Measurements from ENCODE around the gene AIMP1.

AIMP1 gene

GRCh38 chr4:106315968-106316772, at the start of gene AIMP1, which contains the start of gene TBCK:
AIMP1 (plus strand) TSS chr4:106316550; CDS start chr4:106325010, 8,460 bp downstream.
TBCK (minus strand) TSS chr4:106316209; CDS start chr4:106308960, 7,249 bp downstream.
- peak; percentile 89 for DNase-seq

DNA sequence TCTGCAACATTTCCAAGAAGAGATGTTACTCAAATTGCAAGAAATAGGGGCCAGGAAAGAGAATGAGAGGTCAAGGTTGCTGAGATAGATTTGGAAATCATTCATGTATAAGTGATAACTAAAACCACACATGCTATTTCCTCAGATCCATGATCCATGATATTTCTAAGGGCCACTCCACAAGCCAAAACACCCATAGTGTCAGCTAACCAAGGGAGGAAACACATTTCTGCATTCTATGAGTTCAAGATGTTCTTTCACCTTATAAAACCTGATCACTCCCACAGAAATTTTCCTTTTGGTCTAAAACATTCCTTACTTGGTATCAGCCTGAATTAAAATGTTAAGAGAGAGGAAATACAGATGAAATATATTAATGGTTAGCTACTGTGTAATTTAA, 47.6 kb upstream of the AIMP1 start:
- no peak for DNase-seq

DNA sequence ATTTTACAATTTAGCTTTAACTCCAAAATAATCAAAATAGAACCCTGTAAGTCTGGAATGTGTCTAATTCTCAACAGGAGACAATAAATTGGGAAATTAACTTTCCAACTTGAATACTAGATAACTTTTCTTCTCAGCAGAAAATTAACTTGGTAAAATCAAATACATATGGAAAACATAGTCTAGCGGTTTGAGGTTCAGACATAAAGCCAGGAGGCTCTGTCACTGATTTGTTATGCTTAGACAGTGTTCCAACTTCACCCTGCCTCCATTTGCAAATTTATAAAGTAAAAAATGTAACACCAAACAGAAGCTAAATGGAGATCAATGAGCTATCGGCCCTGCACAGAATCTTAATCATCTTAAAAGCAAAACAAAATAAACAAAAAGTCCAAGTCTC, 46.6 kb upstream of the AIMP1 start:
- no peak for DNase-seq

DNA sequence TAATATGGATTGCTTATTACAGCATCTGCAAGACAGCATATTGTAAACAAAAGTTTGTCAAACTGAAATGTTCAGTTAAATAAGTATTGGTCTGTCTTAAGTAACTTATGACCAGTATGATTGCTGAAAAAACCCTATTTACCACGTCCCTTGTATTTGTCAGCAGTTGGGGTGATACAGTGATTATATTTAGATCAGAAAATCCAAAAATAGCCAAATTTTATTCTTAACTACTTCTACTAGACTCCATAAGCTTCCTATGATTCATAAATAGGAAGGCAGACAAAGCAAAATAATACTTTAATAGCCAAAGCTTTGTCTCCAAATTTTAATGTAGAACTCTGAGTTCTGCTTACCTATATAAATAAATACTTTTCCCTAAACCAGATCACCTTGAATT, 45.6 kb upstream of the AIMP1 start:
- DNase-seq, result no peak

DNA sequence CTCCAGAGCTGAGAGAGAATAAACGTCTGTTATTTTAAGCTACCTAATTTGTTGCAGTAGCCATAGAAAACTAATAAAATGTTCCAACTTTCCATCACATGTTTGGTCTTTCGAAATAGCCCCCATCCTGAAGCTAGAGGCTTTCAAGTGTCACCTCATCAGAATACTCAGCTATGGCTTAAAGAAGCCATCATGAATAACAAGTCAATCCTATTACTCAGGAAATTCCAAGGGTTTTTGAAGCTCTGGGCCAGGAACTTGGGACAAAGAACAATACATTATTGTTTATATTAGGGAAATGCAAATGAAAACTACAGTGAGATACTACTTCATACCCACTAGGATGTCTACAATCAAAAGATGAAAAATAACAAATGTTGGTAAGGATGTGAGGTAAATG, 42.5 kb upstream of the AIMP1 start:
- no peak for DNase-seq

GRCh38 chr4:106277140-106277675, 39.1 kb upstream of the AIMP1 start:
- DNase-seq, result no peak

- DNase-seq, result no peak
Measured at GRCh38 chr4:106284227-106284626, 32.1 kb upstream of the AIMP1 start.

GRCh38 chr4:106286611-106287010, 29.7 kb upstream of the AIMP1 start:
- DNase-seq, result no peak

DNA sequence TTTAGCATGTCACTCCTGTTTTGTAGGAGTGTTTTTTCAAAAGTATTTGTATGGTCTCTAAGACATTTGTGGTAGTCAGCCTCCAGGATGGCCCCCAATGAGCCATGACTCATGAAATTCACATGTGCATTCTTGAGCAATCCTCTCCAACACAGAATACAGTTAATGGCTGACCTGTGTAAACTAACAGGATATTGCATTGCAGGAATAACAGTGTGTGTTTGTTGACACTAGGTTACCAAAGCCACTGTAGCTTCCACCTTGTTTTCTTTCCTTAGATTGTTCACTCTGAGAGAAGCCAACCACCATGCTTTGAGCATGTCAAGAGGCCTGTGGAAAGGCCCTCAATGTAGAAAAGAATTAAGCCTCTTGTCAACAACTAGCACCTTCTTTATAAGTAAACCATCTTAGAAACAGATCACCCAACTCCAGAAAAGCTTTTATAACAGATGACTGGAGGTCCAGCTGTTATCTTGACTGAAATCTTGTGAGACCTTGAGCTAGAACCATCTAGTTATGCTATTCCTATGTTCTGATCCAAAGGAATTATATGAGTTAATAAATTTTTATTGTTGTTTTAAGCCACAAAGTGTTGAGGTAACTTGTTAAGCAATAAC, 28.9 kb upstream of the AIMP1 start:
- DNase-seq, result no peak

- no peak for DNase-seq
Measured at GRCh38 chr4:106289737-106290136, 26.6 kb upstream of the AIMP1 start.

GRCh38 chr4:106291678-106292077, 24.7 kb upstream of the AIMP1 start:
- DNase-seq, result no peak

DNA sequence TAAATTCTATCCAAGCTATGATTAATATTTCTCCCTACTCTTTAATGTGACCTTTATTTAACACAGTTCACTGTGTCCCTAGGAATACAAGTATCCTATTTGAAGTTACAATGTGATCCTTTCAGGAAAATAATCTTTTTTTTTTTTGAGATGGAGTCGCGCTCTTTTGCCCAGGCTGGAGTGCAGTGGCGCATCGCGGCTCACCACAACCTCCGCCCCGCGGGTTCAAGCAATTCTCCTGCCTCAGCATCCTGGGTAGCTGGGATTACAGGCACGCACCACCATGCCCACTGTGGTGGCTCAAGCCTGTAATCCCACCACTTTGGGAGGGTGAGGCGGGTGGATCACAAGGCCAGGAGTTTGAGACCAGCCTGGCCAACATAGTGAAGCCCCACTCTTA, 22.3 kb upstream of the AIMP1 start:
- DNase-seq, result no peak

GRCh38 chr4:106297245-106298035, 18.9 kb upstream of the AIMP1 start:
- no peak for DNase-seq

GRCh38 chr4:106299977-106300376, 16.4 kb upstream of the AIMP1 start:
- DNase-seq, result no peak

DNA sequence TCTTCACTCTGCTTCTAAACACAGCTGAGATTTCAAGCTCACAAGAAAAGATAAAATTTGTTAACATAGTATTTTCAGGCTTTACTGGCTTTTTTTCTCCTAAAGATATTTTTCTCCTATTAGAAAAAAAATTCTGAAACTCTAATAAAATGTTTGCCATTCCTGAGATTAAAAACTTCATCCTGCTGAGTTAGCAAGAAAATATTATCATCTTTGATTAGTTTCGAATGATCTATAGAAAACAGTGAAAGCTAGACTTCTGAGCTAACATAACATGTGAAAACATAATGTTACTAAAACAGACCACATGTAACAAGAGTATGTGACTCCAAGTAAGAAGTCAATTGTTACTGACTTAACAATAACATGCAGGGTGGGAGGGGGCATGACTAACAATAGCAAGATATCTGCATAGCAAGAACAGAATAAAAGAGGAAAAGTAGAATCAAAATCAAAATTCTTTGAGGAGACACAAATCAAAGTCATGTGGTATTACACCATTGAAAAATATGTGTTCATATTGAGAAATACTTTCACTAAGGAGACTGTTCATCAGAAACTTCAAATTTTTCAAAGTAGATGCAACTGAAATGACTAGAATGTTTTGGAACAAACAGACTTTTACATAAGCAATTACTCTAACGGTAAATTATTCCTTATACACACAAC, 14.8 kb upstream of the AIMP1 start:
- no peak for DNase-seq

DNA sequence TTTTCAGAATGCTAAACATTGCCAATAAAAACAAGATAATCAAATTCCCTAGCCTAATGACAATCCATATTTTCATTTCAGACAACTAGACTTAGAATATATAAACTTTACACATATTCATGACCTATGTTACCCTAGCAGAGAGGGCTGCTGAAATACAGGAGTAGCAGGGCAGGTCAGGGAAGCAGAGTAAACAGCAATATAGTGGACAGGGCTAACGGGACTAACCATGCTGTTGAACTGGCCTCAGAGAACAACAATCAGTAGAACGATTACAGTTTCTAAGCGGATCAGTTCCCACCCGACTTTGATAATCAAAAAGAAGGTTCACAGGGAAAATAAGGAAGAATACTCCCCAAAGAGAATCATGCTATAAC, 14.3 kb upstream of the AIMP1 start:
- no peak for DNase-seq

- no peak for DNase-seq
Measured at GRCh38 chr4:106303548-106304281, 12.6 kb upstream of the AIMP1 start.

- no peak for DNase-seq
Measured at GRCh38 chr4:106304632-106305031, 11.7 kb upstream of the AIMP1 start.

DNA sequence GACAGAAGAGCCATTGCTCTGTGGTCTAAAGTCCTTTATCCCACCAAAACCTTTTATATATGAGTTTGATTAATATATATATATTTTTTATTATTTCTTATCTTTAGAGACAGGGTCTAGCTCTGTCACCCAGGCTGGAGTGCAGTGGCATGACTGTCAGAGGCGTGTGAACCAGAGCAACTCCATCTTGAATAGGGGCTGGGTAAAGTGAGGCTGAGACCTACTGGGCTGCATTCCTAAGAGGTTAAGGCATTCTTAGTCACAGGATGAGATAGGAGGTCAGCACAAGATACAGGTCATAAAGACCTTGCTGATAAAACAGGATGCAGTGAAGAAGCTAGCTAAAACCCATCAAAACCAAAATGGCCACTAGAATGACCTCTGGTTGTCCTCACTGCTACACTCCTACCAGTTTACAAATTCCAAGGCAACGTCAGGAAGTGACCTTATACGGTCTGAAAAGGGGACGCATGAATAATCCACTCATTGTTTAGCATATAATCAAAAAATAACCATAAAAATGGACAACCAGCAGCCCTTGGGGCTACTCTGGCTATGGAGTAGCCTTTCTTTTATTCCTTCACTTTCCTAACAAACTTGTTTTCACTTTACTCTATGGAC, 10.8 kb upstream of the AIMP1 start:
- DNase-seq, result no peak

GRCh38 chr4:106306561-106306960, 9.8 kb upstream of the AIMP1 start:
- no peak for DNase-seq

- DNase-seq, result no peak
Measured at GRCh38 chr4:106312377-106312776, 4.0 kb upstream of the AIMP1 start.
